Measurements from ENCODE around the gene CKAP5. TPM values are rescaled to one million over a fixed set of nuclear protein-coding genes. Genes with fewer than 3 reads are reported as not detected.

The CKAP5 gene
- total RNA-seq, 1 experiment from 2014 or later: 221 TPM

DNA sequence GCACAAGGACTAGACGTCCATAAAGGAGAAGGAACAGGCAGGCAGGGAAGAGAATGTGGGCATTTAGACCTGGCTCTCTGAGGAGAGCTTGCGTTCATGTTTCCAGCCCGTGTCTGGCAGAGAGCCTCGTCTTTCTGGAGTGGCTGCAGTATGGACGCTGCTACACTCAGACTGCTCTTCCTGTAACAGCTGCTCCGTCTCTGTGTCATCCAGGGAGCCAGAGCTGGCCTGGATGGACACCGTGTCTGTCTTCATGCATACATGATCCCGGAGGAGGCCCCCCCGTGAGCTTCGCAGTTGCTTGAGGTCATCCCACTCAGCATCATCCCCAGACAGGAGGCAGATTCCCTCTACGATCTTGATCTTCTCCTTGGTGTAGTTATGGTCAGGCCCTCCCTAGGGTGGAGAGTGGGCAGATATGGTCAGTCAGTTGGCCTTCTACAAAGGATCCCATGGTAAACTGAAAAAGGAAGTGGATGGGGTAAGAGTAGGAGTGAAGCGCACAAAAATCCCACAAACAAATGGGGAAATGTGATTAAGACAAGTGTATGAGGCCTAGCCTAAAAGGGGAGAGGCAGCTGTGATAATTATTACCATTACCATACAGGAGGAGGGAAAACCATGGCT is 13.0 kb upstream of the CKAP5 start:
- Histone ChIP-seq H3K9me3 (no peaks in the 10 kb centered on the region), H3K27me3 (replicated peaks; ENCODE audit: control insufficient read depth, insufficient read depth, low read length) (no peaks in the 10 kb centered on the region), H3K36me3 (ENCODE audit: control insufficient read depth, insufficient read depth, low read length) (no peaks in the 10 kb centered on the region; the same call in 1 of the 2 replicates), H3K4me1 (no peaks in the 10 kb centered on the region), H3K4me3 (ENCODE audit: low read depth, low read length) (no peak overlapping the region)
- Mint-ChIP-seq H3K27ac (ENCODE audit: unreplicated experiment) (no peak overlapping the region), H3K4me3 (ENCODE audit: unreplicated experiment) (no peak overlapping the region), H3K9me3 (ENCODE audit: unreplicated experiment) (no peaks in the 10 kb centered on the region), H3K36me3 (ENCODE audit: insufficient read depth, unreplicated experiment) (peaks cover 4% of the 10 kb centered on the region), H3K27me3 (ENCODE audit: insufficient read depth, unreplicated experiment) (no peaks in the 10 kb centered on the region), H3K4me1 (ENCODE audit: low read depth, unreplicated experiment) (no peaks in the 10 kb centered on the region)
- BruUV-seq (replicated peaks): no TSS peak
- intact Hi-C loops (cut with micrococcal nuclease; ENCODE audit: unreplicated experiment): no loop called here
- no peak for DNase-seq
- TF ChIP-seq, protein P1, sequence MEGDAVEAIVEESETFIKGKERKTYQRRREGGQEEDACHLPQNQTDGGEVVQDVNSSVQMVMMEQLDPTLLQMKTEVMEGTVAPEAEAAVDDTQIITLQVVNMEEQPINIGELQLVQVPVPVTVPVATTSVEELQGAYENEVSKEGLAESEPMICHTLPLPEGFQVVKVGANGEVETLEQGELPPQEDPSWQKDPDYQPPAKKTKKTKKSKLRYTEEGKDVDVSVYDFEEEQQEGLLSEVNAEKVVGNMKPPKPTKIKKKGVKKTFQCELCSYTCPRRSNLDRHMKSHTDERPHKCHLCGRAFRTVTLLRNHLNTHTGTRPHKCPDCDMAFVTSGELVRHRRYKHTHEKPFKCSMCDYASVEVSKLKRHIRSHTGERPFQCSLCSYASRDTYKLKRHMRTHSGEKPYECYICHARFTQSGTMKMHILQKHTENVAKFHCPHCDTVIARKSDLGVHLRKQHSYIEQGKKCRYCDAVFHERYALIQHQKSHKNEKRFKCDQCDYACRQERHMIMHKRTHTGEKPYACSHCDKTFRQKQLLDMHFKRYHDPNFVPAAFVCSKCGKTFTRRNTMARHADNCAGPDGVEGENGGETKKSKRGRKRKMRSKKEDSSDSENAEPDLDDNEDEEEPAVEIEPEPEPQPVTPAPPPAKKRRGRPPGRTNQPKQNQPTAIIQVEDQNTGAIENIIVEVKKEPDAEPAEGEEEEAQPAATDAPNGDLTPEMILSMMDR (IDR thresholded peaks at IDR 0.05; ENCODE audit: insufficient read depth in 1 of 2, low read depth in 1 of 2, low read length in 1 of 2, severe bottlenecking in 1 of 2, unreplicated experiment in 1 of 2): no peak
- POLR2A ChIA-PET: no interaction called here
- CTCF ChIA-PET: no interaction called here

DNA sequence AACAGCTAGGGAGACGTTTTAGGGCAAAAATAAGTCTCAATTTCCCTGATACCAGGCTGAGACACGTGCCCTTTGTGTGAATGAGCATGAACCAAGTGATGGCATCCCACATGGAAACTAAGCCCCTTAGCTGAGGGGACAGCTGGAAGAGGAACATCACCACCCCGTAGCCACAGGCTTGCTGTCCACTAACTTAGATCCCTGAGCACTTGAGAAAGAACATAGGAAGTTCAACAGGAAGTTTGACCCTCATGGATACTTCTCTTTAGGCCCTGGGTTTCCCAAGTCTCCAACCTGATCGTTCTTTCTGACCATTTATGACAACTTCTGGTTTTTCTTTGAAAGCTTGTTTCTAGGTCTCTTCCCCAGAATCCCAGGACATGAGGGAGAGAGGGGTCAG is 11.6 kb upstream of the CKAP5 start:
- intact Hi-C loops (cut with micrococcal nuclease; ENCODE audit: unreplicated experiment): no loop called here
- no peaks in the 10 kb centered on the region for H3K9me3 ChIP-seq
- POLR2A ChIA-PET: no interaction called here
- no peaks in the 10 kb centered on the region for H3K4me1 ChIP-seq
- H3K36me3 ChIP-seq (ENCODE audit: control insufficient read depth, insufficient read depth, low read length): no peaks in the 10 kb centered on the region
- CTCF ChIA-PET: no interaction called here
- no peaks in the 10 kb centered on the region for H3K27me3 ChIP-seq (replicated peaks; ENCODE audit: control insufficient read depth, insufficient read depth, low read length)
- H3K4me3 ChIP-seq (ENCODE audit: low read depth, low read length): no peak overlapping the region
- H3K9me3 Mint-ChIP-seq (ENCODE audit: unreplicated experiment): no peaks in the 10 kb centered on the region
- no peaks in the 10 kb centered on the region for H3K27me3 Mint-ChIP-seq (ENCODE audit: insufficient read depth, unreplicated experiment)
- TF ChIP-seq, protein P1 (IDR thresholded peaks at IDR 0.05; ENCODE audit: insufficient read depth in 1 of 2, low read depth in 1 of 2, low read length in 1 of 2, severe bottlenecking in 1 of 2, unreplicated experiment in 1 of 2): no peak
- H3K36me3 Mint-ChIP-seq (ENCODE audit: insufficient read depth, unreplicated experiment): no peaks in the 10 kb centered on the region
- no peak for DNase-seq
- H3K27ac Mint-ChIP-seq (ENCODE audit: unreplicated experiment): no peak overlapping the region
- no TSS peak for BruUV-seq (replicated peaks)
- no peak overlapping the region for H3K4me3 Mint-ChIP-seq (ENCODE audit: unreplicated experiment)
- no peaks in the 10 kb centered on the region for H3K4me1 Mint-ChIP-seq (ENCODE audit: low read depth, unreplicated experiment)

DNA sequence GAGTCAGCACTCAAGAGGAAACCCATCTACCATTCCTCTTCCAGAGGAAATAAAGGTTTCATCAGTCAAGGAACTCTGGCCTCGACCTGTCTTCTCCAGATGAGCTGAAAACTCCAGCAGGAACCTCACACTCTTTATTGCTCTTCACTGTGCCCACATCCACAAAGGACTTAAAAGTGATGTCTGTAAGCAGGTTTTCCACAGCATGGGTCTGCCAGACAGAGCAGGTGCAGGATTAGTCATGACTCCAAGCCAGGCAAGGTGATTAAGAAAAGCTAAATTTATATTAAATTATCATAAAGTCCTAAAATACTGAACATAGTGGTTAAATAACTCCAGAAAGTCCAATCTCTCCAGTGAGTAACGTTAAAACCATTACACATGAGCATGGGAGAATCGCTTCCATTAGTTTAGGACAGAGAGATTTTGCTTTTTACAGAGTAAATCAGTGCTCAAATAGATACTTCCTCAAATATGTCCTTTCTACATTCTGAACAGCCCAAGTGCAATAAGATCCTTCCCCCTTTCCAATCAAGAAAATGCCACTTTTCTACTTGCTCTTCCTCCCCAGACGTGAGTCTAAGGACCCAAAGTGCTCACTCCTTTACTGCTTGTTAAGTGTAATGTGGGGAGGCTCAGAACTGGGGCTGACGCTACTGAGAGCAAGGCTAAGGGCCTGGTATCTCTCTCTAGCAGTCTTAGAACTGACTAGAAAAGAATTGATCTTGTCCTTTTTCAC is 10.7 kb upstream of the CKAP5 start:
- no peaks in the 10 kb centered on the region for H3K27me3 Mint-ChIP-seq (ENCODE audit: insufficient read depth, unreplicated experiment)
- Histone ChIP-seq H3K9me3 (no peaks in the 10 kb centered on the region), H3K4me3 (ENCODE audit: low read depth, low read length) (no peak overlapping the region), H3K27me3 (replicated peaks; ENCODE audit: control insufficient read depth, insufficient read depth, low read length) (no peaks in the 10 kb centered on the region), H3K4me1 (no peaks in the 10 kb centered on the region), H3K36me3 (ENCODE audit: control insufficient read depth, insufficient read depth, low read length) (no peaks in the 10 kb centered on the region)
- intact Hi-C loops (cut with micrococcal nuclease; ENCODE audit: unreplicated experiment): no loop called here
- H3K9me3 Mint-ChIP-seq (ENCODE audit: unreplicated experiment): no peaks in the 10 kb centered on the region
- TF ChIP-seq, protein P1 (IDR thresholded peaks at IDR 0.05; ENCODE audit: insufficient read depth in 1 of 2, low read depth in 1 of 2, low read length in 1 of 2, severe bottlenecking in 1 of 2, unreplicated experiment in 1 of 2): no peak
- no TSS peak for BruUV-seq (replicated peaks)
- H3K36me3 Mint-ChIP-seq (ENCODE audit: insufficient read depth, unreplicated experiment): no peaks in the 10 kb centered on the region
- no peak overlapping the region for H3K27ac Mint-ChIP-seq (ENCODE audit: unreplicated experiment)
- CTCF ChIA-PET: no interaction called here
- POLR2A ChIA-PET: no interaction called here
- no peak overlapping the region for H3K4me3 Mint-ChIP-seq (ENCODE audit: unreplicated experiment)
- no peak for DNase-seq
- no peaks in the 10 kb centered on the region for H3K4me1 Mint-ChIP-seq (ENCODE audit: low read depth, unreplicated experiment)

Measured in Caco-2 (cell line).